ENCODE results near the gene HBP1.
"Not testable (repeated sequence)": the region's sequence is repeated elsewhere in the genome, so short reads cannot be mapped to it uniquely, and the experiment has no call there.

HBP1 gene

GRCh38 chr7:107168233-107169119 lies at the start of gene HBP1:
TSS of gene HBP1 (plus strand) at chr7:107169003. CDS start at chr7:107179894, 10,891 bp downstream.
- H3K27me3 ChIP-seq (ENCODE audit: insufficient read depth, low read length) = no peaks in the 10 kb centered on the region
- H3K9me3 ChIP-seq (ENCODE audit: low read length) = no peaks in the 10 kb centered on the region
- peak within 1 kb of the TSS; percentile 87 for H3K4me3 ChIP-seq (ENCODE audit: low read length)
- H3K4me1 ChIP-seq (ENCODE audit: insufficient read depth, low read length) = peaks cover 10% of the 10 kb centered on the region
- H2AFZ ChIP-seq (ENCODE audit: low read depth, low read length) = peak within 1 kb of the TSS; percentile 42
- H3K36me3 ChIP-seq (ENCODE audit: insufficient read depth, low read length) = no peaks in the 10 kb centered on the region

GRCh38 chr7:107119376-107120105 lies 49.3 kb upstream of the HBP1 start:
- Histone ChIP-seq H3K27me3 (ENCODE audit: insufficient read depth, low read length) (no peaks in the 10 kb centered on the region), H3K4me1 (ENCODE audit: insufficient read depth, low read length) (peaks cover 2% of the 10 kb centered on the region), H3K36me3 (ENCODE audit: insufficient read depth, low read length) (no peaks in the 10 kb centered on the region)

GRCh38 chr7:107122486-107122911 lies 46.3 kb upstream of the HBP1 start:
- H3K4me3 ChIP-seq (ENCODE audit: low read length) = no peak overlapping the region
- no peak overlapping the region for H2AFZ ChIP-seq (ENCODE audit: low read depth, low read length)
- no peaks in the 10 kb centered on the region for H3K27me3 ChIP-seq (ENCODE audit: insufficient read depth, low read length)
- H3K9me3 ChIP-seq (ENCODE audit: low read length) = no peaks in the 10 kb centered on the region
- H3K4me1 ChIP-seq (ENCODE audit: insufficient read depth, low read length) = peaks cover 2% of the 10 kb centered on the region
- no peaks in the 10 kb centered on the region for H3K36me3 ChIP-seq (ENCODE audit: insufficient read depth, low read length)

More at GRCh38 chr7:107119376-107120105, 49.3 kb upstream of the HBP1 start:
- Histone ChIP-seq H3K9me3 (ENCODE audit: low read length) (no peaks in the 10 kb centered on the region), H3K4me3 (ENCODE audit: low read length) (no peak overlapping the region), H2AFZ (ENCODE audit: low read depth, low read length) (no peak overlapping the region)

GRCh38 chr7:107123392-107123791 lies 45.4 kb upstream of the HBP1 start:
- no peak overlapping the region for H2AFZ ChIP-seq (ENCODE audit: low read depth, low read length)
- no peaks in the 10 kb centered on the region for H3K9me3 ChIP-seq (ENCODE audit: low read length)
- H3K27me3 ChIP-seq (ENCODE audit: insufficient read depth, low read length) = no peaks in the 10 kb centered on the region

GRCh38 chr7:107125475-107125874 lies 43.3 kb upstream of the HBP1 start:
- Histone ChIP-seq H2AFZ (ENCODE audit: low read depth, low read length) (no peak overlapping the region), H3K9me3 (ENCODE audit: low read length) (no peaks in the 10 kb centered on the region), H3K36me3 (ENCODE audit: insufficient read depth, low read length) (no peaks in the 10 kb centered on the region), H3K4me3 (ENCODE audit: low read length) (no peak overlapping the region), H3K27me3 (ENCODE audit: insufficient read depth, low read length) (no peaks in the 10 kb centered on the region), H3K4me1 (ENCODE audit: insufficient read depth, low read length) (peaks cover 5% of the 10 kb centered on the region)

More at GRCh38 chr7:107123392-107123791, 45.4 kb upstream of the HBP1 start:
- H3K4me3 ChIP-seq (ENCODE audit: low read length) = no peak overlapping the region
- no peaks in the 10 kb centered on the region for H3K36me3 ChIP-seq (ENCODE audit: insufficient read depth, low read length)
- peaks cover 2% of the 10 kb centered on the region for H3K4me1 ChIP-seq (ENCODE audit: insufficient read depth, low read length)

GRCh38 chr7:107128217-107128616 lies 40.6 kb upstream of the HBP1 start:
- Histone ChIP-seq H3K27me3 (ENCODE audit: insufficient read depth, low read length) (no peaks in the 10 kb centered on the region), H3K9me3 (ENCODE audit: low read length) (no peaks in the 10 kb centered on the region), H2AFZ (ENCODE audit: low read depth, low read length) (no peak overlapping the region), H3K36me3 (ENCODE audit: insufficient read depth, low read length) (no peaks in the 10 kb centered on the region), H3K4me1 (ENCODE audit: insufficient read depth, low read length) (peaks cover 12% of the 10 kb centered on the region), H3K4me3 (ENCODE audit: low read length) (no peak overlapping the region)

GRCh38 chr7:107128748-107129147 lies 40.1 kb upstream of the HBP1 start:
- Histone ChIP-seq H3K4me1 (ENCODE audit: insufficient read depth, low read length) (peaks cover 12% of the 10 kb centered on the region), H3K36me3 (ENCODE audit: insufficient read depth, low read length) (no peaks in the 10 kb centered on the region), H3K9me3 (ENCODE audit: low read length) (no peaks in the 10 kb centered on the region), H3K27me3 (ENCODE audit: insufficient read depth, low read length) (no peaks in the 10 kb centered on the region), H2AFZ (ENCODE audit: low read depth, low read length) (no peak overlapping the region), H3K4me3 (ENCODE audit: low read length) (no peak overlapping the region)

- H2AFZ ChIP-seq (ENCODE audit: low read depth, low read length) = no peak overlapping the region
- no peaks in the 10 kb centered on the region for H3K27me3 ChIP-seq (ENCODE audit: insufficient read depth, low read length)
- no peaks in the 10 kb centered on the region for H3K9me3 ChIP-seq (ENCODE audit: low read length)
- no peaks in the 10 kb centered on the region for H3K36me3 ChIP-seq (ENCODE audit: insufficient read depth, low read length)
- H3K4me1 ChIP-seq (ENCODE audit: insufficient read depth, low read length) = peaks cover 12% of the 10 kb centered on the region
- H3K4me3 ChIP-seq (ENCODE audit: low read length) = no peak overlapping the region
These were observed 38.1 kb upstream of the HBP1 start for GRCh38 chr7:107130487-107131220.

GRCh38 chr7:107133396-107133795 lies 35.4 kb upstream of the HBP1 start:
- Histone ChIP-seq H3K4me1 (ENCODE audit: insufficient read depth, low read length) (peaks cover 12% of the 10 kb centered on the region), H3K4me3 (ENCODE audit: low read length) (no peak overlapping the region), H3K27me3 (ENCODE audit: insufficient read depth, low read length) (no peaks in the 10 kb centered on the region), H3K9me3 (ENCODE audit: low read length) (no peaks in the 10 kb centered on the region), H3K36me3 (ENCODE audit: insufficient read depth, low read length) (no peaks in the 10 kb centered on the region), H2AFZ (ENCODE audit: low read depth, low read length) (no peak overlapping the region)

- no peaks in the 10 kb centered on the region for H3K27me3 ChIP-seq (ENCODE audit: insufficient read depth, low read length)
- H3K9me3 ChIP-seq (ENCODE audit: low read length) = no peaks in the 10 kb centered on the region
- no peak overlapping the region for H2AFZ ChIP-seq (ENCODE audit: low read depth, low read length)
- no peaks in the 10 kb centered on the region for H3K4me1 ChIP-seq (ENCODE audit: insufficient read depth, low read length)
- no peak overlapping the region for H3K4me3 ChIP-seq (ENCODE audit: low read length)
- no peaks in the 10 kb centered on the region for H3K36me3 ChIP-seq (ENCODE audit: insufficient read depth, low read length)
These were observed 29.9 kb upstream of the HBP1 start for GRCh38 chr7:107138696-107139420.

GRCh38 chr7:107143875-107144274 lies 24.9 kb upstream of the HBP1 start:
- H3K9me3 ChIP-seq (ENCODE audit: low read length); H3K4me3 ChIP-seq (ENCODE audit: low read length); H3K27me3 ChIP-seq (ENCODE audit: insufficient read depth, low read length); H3K4me1 ChIP-seq (ENCODE audit: insufficient read depth, low read length); H2AFZ ChIP-seq (ENCODE audit: low read depth, low read length); H3K36me3 ChIP-seq (ENCODE audit: insufficient read depth, low read length): not testable (repeated sequence)

- Histone ChIP-seq H3K4me3 (ENCODE audit: low read length) (no peak overlapping the region), H3K27me3 (ENCODE audit: insufficient read depth, low read length) (no peaks in the 10 kb centered on the region), H3K36me3 (ENCODE audit: insufficient read depth, low read length) (no peaks in the 10 kb centered on the region), H2AFZ (ENCODE audit: low read depth, low read length) (no peak overlapping the region), H3K4me1 (ENCODE audit: insufficient read depth, low read length) (peaks cover 10% of the 10 kb centered on the region), H3K9me3 (ENCODE audit: low read length) (no peaks in the 10 kb centered on the region)
These were observed 23.6 kb upstream of the HBP1 start for GRCh38 chr7:107145067-107145838.
